NCI-H82 treated with DMSO at 0.1 percent for 48 hours (cell line): ENCODE measurements around the gene RARB.

ENCODE experiments used
- DNase-seq: peaks from one replicate; lab custom pipeline; 2025; ENCODE audit not compliant: unreplicated experiment; lab: John Stamatoyannopoulos, UW

RARB gene

GRCh38 chr3:25447285-25447684, 19.2 kb downstream of the RARB start:
- no peak for DNase-seq

GRCh38 chr3:25447925-25448324, 19.9 kb downstream of the RARB start:
- DNase-seq = no peak

- DNase-seq = no peak
Observed at GRCh38 chr3:25448750-25449692, 21.0 kb downstream of the RARB start.

- DNase-seq = no peak
Observed at GRCh38 chr3:25449857-25450256, 21.8 kb downstream of the RARB start.

GRCh38 chr3:25452192-25452591, 24.1 kb downstream of the RARB start:
- no peak for DNase-seq

GRCh38 chr3:25452740-25453139, 24.7 kb downstream of the RARB start:
- DNase-seq = no peak

GRCh38 chr3:25453619-25454004, 25.5 kb downstream of the RARB start:
- DNase-seq = no peak

- no peak for DNase-seq
Observed at GRCh38 chr3:25454005-25454927, 26.2 kb downstream of the RARB start.

- no peak for DNase-seq
Observed at GRCh38 chr3:25455441-25456132, 27.5 kb downstream of the RARB start.

GRCh38 chr3:25456723-25457670, 28.9 kb downstream of the RARB start:
- DNase-seq = no peak

GRCh38 chr3:25457671-25458419, 29.8 kb downstream of the RARB start:
- no peak for DNase-seq

GRCh38 chr3:25458420-25458814, 30.4 kb downstream of the RARB start:
- no peak for DNase-seq

GRCh38 chr3:25460751-25461150, 32.7 kb downstream of the RARB start:
- DNase-seq = no peak

- no peak for DNase-seq
Observed at GRCh38 chr3:25461946-25462345, 33.9 kb downstream of the RARB start.

GRCh38 chr3:25462495-25462894, 34.4 kb downstream of the RARB start:
- DNase-seq = no peak

GRCh38 chr3:25463836-25464418, 35.9 kb downstream of the RARB start:
- DNase-seq = no peak

- no peak for DNase-seq
Observed at GRCh38 chr3:25465266-25465860, 37.3 kb downstream of the RARB start.

GRCh38 chr3:25468866-25469319, 40.8 kb downstream of the RARB start:
- DNase-seq = no peak

GRCh38 chr3:25469558-25469957, 41.5 kb downstream of the RARB start:
- no peak for DNase-seq
